Skeletal muscle satellite cell (primary cell): ENCODE measurements around the gene CHMP4A.

Source experiments
- H3K27me3 ChIP-seq: 2 replicates; pipeline ENCODE4 v1.7.0; 2013; ENCODE audit warnings: low read length; ENCODE audit not compliant: control insufficient read depth, insufficient read depth
- H3K36me3 ChIP-seq: 2 replicates; pipeline ENCODE4 v1.7.0; 2013; ENCODE audit warnings: mild to moderate bottlenecking, control low read depth, low read length; ENCODE audit not compliant: insufficient read depth
- H3K4me1 ChIP-seq: 2 replicates; pipeline ENCODE4 v1.7.0; 2013; ENCODE audit warnings: low read length; ENCODE audit not compliant: control insufficient read depth, insufficient read depth
- H3K4me2 ChIP-seq: 2 replicates; pipeline ENCODE4 v1.7.0; 2013; ENCODE audit warnings: mild to moderate bottlenecking, low read length
- H3K4me3 ChIP-seq: 2 replicates; pipeline ENCODE4 v1.7.0; 2013; ENCODE audit warnings: low read length
- H3K9ac ChIP-seq: 2 replicates; pipeline ENCODE4 v1.7.0; 2013; ENCODE audit warnings: mild to moderate bottlenecking, low read depth, low read length, moderate library complexity
- H3K9me3 ChIP-seq: replicated peaks from 2 replicates; pipeline ENCODE4 v1.7.0; 2013; ENCODE audit warnings: mild to moderate bottlenecking, control low read depth, low read length

CHMP4A gene

GRCh38 chr14:24188251-24189058 is 24.8 kb downstream of the CHMP4A start, which contains the start of gene IPO4:
TSS of gene IPO4 (minus strand) at chr14:24188816. CDS start at chr14:24188787, 29 bp downstream.
- peak within 1 kb of the TSS; percentile 84 for H3K9ac ChIP-seq
- peak within 1 kb of the TSS; percentile 82 for H3K4me3 ChIP-seq
- H3K4me1 ChIP-seq = peaks cover 15% of the 10 kb centered on the region
- H3K36me3 ChIP-seq = peaks cover 52% of the 10 kb centered on the region
- H3K9me3 ChIP-seq = no peaks in the 10 kb centered on the region
- H3K27me3 ChIP-seq = no peaks in the 10 kb centered on the region
- H3K4me2 ChIP-seq = peak within 1 kb of the TSS; percentile 96

DNA sequence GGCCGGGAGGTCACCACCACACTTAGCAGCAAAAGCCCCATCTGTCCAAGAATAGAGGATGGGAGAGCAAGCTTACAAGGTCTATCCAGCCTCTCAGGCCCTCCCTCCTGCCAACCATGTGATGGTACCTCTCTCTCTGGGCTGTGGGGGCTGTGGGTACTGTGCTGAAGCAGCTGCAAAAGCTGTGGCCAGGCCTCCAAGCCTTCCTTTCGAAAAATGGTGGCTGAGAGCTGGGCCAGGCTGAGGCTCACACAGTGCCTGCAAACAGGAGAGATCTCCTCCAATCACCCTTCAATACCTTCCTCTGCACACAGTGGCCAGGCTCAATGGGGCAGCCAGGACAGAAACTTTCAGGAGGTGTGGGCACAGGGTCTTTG is 25.8 kb downstream of the CHMP4A start:
- H3K36me3 ChIP-seq = peaks cover 51% of the 10 kb centered on the region
- H3K27me3 ChIP-seq = no peaks in the 10 kb centered on the region
- H3K4me2 ChIP-seq = peak overlapping the region; percentile 96
- H3K9ac ChIP-seq = peak overlapping the region; percentile 84
- peak overlapping the region; percentile 82 for H3K4me3 ChIP-seq
- peaks cover 15% of the 10 kb centered on the region for H3K4me1 ChIP-seq
- H3K9me3 ChIP-seq = no peaks in the 10 kb centered on the region

GRCh38 chr14:24186831-24187538 is 26.3 kb downstream of the CHMP4A start:
- Histone ChIP-seq H3K9me3 (no peaks in the 10 kb centered on the region), H3K4me1 (peaks cover 15% of the 10 kb centered on the region), H3K27me3 (no peaks in the 10 kb centered on the region), H3K4me2 (peak overlapping the region; percentile 96), H3K4me3 (peak overlapping the region; percentile 82), H3K36me3 (peaks cover 52% of the 10 kb centered on the region), H3K9ac (peak overlapping the region; percentile 84)

DNA sequence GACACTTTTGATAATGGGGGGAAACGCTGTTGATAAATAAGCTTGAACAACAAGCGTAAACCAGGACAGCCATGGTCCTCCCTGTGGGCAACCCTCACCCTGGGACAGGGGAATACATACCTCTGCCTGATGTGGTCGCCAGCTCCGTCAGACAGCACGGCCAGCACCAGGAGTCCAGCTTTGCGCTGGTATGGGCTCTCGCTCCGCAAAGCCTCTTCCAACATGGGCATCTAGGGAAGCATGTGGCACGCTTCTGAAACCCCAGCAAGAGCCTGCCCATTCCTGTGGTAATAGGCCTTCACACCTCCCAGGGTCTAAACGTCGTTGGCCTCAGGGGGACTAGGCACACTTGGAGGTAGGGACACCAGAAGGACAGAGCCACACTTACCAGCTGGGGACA is 27.5 kb downstream of the CHMP4A start:
- Histone ChIP-seq H3K36me3 (peaks cover 61% of the 10 kb centered on the region), H3K4me1 (peaks cover 15% of the 10 kb centered on the region), H3K4me2 (no peak overlapping the region), H3K9ac (no peak overlapping the region), H3K27me3 (no peaks in the 10 kb centered on the region), H3K9me3 (no peaks in the 10 kb centered on the region), H3K4me3 (no peak overlapping the region)

DNA sequence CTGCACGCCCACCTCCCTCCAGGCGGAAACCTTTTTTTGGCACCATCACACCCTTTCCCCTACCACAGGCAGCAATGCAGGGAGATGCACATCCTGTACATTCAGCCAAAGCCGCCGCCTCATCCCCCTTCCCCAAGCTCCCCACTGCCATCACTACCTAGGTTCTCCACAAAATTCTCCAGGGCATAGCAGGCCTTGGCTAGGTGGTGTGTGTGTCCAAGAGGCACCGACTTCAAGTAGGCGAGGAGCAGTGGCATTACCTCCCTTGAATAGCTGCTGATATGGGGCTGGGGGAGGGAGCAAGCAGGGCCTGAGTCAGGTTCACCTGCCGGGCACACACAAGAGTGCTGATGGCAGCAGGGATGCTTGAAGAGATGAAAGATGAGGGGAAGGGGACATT is 28.3 kb downstream of the CHMP4A start:
- Histone ChIP-seq H3K27me3 (no peaks in the 10 kb centered on the region), H3K4me2 (no peak overlapping the region), H3K36me3 (peaks cover 64% of the 10 kb centered on the region), H3K9ac (no peak overlapping the region), H3K9me3 (no peaks in the 10 kb centered on the region), H3K4me1 (peaks cover 22% of the 10 kb centered on the region), H3K4me3 (no peak overlapping the region)

- Histone ChIP-seq H3K9me3 (no peaks in the 10 kb centered on the region), H3K4me2 (no peak overlapping the region), H3K4me3 (no peak overlapping the region), H3K36me3 (peaks cover 68% of the 10 kb centered on the region), H3K4me1 (peaks cover 29% of the 10 kb centered on the region), H3K9ac (no peak overlapping the region), H3K27me3 (no peaks in the 10 kb centered on the region)
These were observed 29.0 kb downstream of the CHMP4A start for GRCh38 chr14:24184104-24184970.

- peaks cover 81% of the 10 kb centered on the region for H3K36me3 ChIP-seq
- H3K9ac ChIP-seq = no peak overlapping the region
- no peaks in the 10 kb centered on the region for H3K27me3 ChIP-seq
- H3K4me3 ChIP-seq = no peak overlapping the region
- no peaks in the 10 kb centered on the region for H3K9me3 ChIP-seq
- no peak overlapping the region for H3K4me2 ChIP-seq
- H3K4me1 ChIP-seq = peaks cover 22% of the 10 kb centered on the region
These were observed 30.2 kb downstream of the CHMP4A start for GRCh38 chr14:24183014-24183481.

GRCh38 chr14:24182110-24182882 is 31.0 kb downstream of the CHMP4A start:
- Histone ChIP-seq H3K4me2 (no peak overlapping the region), H3K27me3 (no peaks in the 10 kb centered on the region), H3K4me1 (peaks cover 14% of the 10 kb centered on the region), H3K9me3 (no peaks in the 10 kb centered on the region), H3K36me3 (peaks cover 86% of the 10 kb centered on the region), H3K4me3 (no peak overlapping the region), H3K9ac (no peak overlapping the region)

- H3K4me1 ChIP-seq = peaks cover 14% of the 10 kb centered on the region
- peaks cover 80% of the 10 kb centered on the region for H3K36me3 ChIP-seq
- no peaks in the 10 kb centered on the region for H3K9me3 ChIP-seq
- no peaks in the 10 kb centered on the region for H3K27me3 ChIP-seq
- H3K9ac ChIP-seq = no peak overlapping the region
- no peak overlapping the region for H3K4me3 ChIP-seq
- no peak overlapping the region for H3K4me2 ChIP-seq
These were observed 31.8 kb downstream of the CHMP4A start for GRCh38 chr14:24181371-24182077.
